Measurements from ENCODE around the gene AKT3.
"Not testable (repeated sequence)": the region's sequence is repeated elsewhere in the genome, so short reads cannot be mapped to it uniquely, and the experiment has no call there.

The AKT3 gene

DNA sequence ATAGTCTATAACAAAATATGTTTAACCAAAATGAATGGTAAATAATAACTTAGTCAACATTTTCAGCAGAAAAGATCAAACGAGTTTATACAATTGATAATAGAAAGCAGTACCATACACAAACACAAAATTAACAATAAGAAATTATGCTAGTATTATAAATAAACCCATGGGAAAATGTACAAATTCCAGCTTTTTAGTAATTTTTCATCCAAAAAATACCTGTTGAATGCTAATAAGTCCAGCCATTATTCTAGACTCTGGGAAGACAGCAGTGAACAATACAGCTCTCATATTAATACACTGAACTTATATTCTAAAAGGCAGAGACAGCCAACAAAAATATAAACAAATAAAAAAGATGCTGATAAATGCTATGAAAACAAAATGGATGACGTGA lies 66.3 kb downstream of the AKT3 start:
- no peak for DNase-seq (ENCODE audit: low spot score)

DNA sequence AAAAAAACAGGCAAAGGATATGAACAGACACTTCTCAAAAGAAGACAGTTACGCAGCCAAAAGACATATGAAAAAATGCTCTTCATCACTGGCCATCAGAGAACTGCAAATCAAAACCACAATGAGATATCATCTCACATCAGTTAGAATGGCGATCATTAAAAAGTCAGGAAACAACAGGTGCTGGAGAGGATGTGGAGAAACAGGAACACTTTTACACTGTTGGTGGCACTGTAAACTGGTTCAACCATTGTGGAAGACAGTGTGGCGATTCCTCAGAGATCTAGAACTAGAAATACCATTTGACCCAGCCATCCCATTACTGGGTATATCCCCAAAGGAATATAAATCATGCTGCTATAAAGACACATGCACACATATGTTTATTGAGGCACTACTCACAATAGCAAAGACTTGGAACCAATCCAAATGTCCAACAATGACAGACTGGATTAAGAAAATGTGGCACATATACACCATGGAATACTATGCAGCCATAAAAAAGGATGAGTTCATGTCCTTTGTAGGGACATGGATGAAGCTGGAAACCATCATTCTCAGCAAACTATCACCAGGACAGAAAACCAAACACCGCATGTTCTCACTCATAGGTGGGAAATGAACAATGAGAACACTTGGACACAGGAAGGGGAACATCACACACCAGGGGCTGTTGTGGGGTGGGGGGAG lies 77.5 kb downstream of the AKT3 start:
- DNase-seq (ENCODE audit: low spot score): not testable (repeated sequence)

DNA sequence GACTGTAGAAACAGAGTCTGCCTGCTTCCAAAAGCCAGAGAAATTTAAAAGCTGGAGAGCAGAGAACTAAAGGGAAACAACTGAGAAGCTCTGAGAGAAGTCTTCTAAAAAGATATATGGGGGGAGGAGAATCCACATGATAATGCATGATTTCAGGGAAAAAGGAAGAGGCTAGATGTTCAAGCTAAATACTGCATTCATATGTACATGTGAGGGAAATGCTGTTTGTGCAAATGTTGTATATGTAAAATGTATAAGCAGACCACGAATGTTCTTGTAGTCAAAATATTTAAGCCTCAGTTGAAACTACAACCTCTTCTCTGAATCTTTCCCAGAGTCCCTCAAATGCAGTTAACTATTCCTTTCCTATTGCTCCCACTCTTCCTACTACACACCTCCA lies 79.2 kb downstream of the AKT3 start:
- DNase-seq (ENCODE audit: low spot score): no peak

DNA sequence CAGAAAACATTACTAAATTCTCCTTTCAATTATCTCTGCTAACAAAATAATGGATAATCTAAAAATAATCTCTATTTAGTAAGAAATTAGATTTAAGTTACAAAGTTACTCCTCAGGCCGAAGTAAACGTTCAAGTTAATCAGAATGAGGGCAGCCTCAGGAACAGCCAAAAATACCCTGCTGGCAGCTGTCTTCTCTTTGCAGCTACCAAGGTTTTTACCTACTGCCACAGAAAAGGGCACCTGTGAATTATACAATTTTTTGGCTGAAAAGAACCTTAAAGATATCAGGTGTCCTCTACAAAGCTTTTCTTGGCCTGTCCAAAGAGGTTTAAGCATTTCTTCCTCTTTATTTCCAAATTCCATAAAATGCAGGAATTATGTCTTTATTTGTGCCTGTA lies 84.4 kb downstream of the AKT3 start:
- DNase-seq (ENCODE audit: low spot score): no peak

DNA sequence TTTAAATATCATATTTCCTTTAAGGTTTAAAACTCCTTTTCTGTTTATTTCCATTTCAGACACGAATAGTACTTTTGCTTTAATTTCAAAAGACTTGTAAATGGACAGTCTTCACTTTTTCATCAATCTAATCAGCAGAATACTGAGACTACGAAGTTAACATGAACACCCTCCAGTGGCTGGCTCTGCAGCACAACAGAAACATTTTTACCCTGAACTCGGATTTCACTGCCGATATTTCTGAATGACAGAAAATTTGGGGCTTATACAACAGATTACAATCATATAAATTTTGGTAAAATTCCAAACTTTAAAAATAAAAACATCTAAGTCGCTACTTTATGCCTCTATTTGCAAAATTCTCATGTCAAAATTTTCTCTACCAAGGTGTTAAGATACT lies 86.2 kb downstream of the AKT3 start:
- DNase-seq (ENCODE audit: low spot score): no peak

DNA sequence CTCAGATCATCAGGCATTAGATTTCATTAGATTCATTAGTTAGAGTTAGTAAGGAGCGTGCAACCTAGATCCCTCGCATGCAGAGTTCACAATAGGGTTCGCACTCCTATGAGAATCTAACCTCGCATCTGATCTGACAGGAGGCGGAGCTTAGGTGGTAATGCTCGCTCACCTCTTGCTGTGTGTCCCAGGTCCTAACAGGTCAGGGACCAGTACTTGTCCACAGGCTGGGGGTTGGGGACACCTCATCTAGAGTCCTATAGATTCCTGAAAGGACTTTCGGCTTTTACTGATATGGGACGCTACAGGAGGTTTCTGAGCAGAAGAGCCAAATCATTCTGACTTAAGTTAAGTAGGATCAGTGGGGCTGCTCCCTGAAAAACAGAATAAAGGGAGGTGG lies 91.4 kb downstream of the AKT3 start:
- no peak for DNase-seq (ENCODE audit: low spot score)

DNA sequence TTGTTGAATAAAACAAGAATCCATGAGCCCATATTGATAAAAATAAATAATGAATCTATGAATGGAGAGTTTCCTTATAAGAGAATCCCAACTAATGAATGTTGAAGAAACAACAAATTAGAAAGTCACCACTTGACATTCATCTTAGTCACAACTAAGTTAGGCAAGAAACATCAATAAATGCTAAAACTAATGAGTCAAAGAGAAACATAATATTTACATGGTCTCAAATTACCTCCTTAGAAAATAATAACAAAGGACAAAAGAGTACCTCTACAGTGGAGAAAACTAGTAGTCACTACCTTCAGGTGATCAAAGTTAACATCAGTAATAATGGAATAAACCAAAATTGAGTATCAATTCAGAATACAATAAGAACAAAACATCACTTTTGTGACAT lies 93.5 kb downstream of the AKT3 start:
- no peak for DNase-seq (ENCODE audit: low spot score)

DNA sequence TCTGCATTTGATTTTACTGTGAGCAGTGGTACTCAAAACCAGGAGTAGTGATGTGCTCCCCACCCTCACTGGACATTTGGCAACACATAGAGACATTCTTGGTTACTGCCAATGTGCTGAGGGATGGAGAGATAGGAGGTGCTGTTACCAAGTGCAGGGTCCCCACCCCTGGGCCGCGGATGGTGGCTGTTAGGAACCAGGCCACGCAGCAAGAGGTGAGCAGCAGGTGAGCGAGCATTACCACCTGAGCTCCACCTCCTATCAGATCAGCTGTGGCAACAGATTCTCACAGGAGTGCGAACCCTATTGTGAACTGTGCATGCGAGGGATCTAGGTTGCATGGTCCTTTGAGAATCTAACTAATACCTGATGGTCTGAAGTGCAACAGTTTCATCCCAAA lies 95.7 kb downstream of the AKT3 start:
- DNase-seq (ENCODE audit: low spot score): no peak

DNA sequence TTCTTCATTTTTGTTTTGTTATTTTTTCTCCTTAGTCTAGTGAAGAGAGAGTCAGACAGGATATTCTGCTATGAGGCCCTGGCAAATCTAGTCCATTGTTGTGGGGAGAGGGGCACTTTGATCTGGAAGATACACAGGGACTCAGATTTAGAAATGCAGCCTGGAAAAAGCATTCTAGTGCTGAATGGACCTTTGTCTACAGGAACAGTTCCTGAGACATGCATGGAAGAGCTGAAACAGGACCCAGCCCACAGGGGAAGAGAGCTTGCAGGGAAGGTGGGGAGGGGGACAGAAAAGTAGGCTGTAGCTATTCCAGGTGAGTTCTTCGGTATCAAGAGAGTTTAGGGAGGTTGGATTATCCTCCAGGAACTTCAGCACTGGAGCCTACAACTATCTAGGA lies 98.5 kb downstream of the AKT3 start:
- no peak for DNase-seq (ENCODE audit: low spot score)

DNA sequence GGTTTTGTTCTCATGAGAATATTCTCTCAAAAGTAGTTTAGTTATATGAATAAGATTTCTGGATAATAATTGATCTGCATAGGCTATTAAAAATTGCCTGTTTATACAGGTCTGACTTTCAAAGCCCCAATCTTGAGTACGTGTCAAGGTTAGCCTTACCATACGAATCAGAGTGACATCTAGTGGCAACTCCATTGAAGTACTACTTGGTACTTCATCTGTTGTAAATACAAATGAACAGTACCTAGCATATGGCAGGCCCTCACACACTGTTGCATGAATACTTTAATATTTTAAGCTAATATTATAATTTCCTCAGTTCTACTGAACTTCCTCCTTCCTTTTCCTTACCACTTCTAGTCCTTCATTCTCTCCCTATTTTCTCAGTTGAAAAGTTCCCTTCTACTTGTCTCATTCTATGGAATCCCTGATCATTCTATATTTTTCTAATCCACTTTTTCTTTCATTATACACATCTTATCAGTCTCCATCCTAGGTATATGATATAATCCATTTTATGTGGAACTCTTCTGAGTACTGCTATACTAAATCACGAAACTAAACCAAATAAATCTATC lies 101.2 kb downstream of the AKT3 start:
- DNase-seq (ENCODE audit: low spot score): peak; percentile 84

DNA sequence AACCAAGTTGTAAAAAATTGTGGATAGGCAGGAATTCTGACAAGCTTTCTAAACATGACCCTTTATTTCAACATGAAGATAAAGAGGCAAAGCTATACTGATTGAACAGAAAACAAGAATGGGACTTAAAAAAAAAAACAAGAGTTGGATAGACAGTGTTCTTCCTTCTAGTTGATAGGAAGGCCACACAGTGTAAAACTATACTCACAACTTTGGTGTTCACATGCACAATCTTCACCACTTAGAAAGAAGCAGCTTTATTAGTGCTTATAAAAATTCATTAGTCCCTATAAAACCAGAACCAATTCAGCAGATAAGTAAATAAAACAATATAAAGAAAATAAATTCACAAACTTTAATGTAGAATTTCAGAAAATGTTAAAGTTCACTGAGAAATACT lies 101.8 kb downstream of the AKT3 start:
- no peak for DNase-seq (ENCODE audit: low spot score)

DNA sequence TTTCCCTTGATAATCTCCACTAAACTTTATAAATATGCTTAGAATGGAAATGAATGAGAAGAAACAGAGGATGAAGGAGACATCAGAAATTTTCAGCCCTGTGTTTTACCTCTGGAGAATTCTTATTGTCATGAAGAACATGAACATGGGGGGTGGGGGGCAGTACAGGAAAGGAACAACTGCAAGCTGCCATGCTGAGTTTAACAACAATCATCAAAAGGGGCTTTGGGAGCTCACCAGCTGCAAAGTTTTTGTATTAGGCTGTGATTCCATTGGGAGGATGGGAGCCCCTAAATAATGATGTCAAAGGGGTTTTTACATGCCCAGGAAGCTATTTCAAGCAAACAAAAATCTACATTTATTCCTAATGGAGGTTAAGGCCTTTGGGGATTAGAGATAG lies 103.3 kb downstream of the AKT3 start:
- DNase-seq (ENCODE audit: low spot score): no peak

DNA sequence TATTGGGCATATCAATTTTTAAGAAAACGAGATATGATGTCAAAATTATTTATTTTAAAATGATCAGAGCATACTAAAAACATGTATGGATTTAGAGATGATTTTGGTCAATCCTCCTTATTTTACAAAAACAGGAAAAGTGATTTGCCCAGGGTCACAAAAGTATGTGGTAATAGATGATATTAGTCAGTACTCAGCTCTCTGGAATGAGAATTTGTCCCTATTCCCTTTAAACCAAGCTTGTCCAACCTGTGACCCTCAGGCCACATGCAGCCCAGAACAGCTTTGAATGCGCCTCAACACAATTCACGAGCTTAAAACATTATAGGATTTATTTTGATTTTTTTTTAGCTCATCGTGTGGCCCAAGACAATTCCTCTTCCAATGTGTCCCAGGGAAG lies 104.7 kb downstream of the AKT3 start:
- no peak for DNase-seq (ENCODE audit: low spot score)

DNA sequence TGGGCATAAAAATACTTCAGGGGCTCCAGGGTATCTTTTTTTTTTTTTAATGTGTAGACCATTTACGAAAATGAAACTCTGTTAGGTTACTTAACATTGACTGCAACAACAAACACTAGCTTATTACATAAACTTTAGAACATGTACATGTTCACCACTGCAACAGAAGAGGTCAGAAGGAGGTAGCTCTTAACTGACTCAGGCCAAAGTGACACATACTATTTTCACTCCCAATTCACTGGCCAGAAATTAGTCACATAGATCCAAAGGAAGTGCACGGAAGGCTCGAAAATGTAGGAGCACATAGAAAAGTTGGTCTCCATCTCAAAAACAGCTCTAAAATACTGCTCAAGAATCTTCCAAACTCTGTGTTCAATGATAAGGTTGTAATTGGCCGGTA lies 107.2 kb downstream of the AKT3 start:
- no peak for DNase-seq (ENCODE audit: low spot score)

DNA sequence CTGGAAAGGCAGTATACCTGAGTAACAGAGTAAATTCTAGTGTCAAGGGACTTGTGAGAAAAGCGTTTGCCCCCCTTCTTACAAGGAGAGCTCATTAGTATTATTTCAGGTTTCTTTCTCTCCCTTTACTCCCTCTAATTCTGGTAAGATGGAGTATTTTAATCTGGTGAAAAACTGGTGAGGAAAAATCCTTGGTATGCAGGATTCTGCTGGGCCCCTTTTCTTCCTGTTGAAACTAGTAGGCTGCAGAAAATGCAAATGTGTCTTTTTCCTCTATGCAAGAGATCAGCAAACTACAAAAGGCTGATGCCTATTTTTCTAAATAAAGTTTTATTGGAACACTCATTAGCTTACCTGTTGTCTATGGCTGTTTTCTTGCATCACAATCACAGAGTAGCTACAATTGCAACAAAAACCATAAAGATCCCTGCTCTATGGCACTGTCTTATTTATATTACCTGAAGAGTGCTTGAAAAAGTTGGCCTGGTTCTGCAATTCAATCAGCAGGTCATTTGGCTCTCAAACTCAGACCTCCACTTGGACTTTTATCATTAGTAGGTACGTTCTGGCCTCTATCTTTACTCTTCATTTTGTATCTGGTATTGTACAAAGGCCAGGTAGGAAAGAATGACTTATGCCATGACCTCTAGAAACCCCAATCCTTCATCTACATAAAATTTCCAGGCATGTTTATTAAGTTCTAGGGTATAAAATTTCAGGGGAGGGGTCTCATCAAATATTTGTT lies 109.6 kb downstream of the AKT3 start:
- DNase-seq (ENCODE audit: low spot score): no peak

DNA sequence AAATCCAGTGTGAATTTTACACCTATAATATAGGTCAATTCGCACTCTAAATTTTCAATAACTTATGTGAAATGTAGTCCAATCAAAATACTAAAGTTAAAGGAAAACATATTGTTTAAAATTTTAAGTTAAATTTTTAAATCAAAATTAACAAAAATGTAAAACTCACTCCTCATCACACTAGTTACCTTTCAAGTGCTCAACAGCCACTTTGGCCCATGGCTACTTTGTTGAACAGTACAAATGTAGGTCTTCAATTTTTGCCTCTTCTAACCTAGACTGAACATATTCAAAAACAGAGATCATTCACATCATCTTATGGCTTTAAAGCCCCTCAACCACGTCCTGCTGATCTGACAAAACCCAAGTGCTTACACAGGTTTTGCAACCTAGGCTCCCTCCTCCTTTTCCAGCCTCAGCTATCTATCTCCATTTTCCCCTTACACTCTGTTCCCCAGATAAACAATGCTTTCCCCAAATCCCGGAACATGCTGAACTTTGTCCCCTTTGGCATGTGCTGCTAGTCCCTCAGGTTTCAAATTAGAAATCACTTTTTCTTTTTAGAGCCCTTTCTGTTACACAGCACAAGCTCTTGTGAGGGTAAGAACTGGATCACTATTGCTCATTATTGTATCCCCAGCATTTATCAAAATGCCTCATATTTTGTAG lies 110.6 kb downstream of the AKT3 start:
- no peak for DNase-seq (ENCODE audit: low spot score)

DNA sequence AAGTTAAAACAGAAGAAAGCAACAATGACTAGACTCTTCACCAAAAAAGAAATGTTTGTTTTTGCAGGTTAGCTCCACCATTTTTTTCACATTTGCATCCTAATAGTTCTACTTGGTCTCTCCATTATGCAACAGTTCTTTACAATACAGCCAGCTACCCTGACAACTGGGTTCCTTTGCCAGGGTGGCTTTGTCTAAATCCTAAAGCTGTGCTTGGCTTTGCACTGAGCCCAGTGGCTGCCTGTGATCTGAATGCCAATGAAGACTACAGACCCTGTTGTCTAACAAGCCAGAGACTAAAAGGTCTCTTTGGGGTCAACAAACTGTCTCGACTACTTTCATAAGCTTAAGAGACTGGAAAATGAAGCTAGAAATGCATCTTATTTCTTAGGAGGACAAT lies 112.0 kb downstream of the AKT3 start:
- DNase-seq (ENCODE audit: low spot score): peak; percentile 84

DNA sequence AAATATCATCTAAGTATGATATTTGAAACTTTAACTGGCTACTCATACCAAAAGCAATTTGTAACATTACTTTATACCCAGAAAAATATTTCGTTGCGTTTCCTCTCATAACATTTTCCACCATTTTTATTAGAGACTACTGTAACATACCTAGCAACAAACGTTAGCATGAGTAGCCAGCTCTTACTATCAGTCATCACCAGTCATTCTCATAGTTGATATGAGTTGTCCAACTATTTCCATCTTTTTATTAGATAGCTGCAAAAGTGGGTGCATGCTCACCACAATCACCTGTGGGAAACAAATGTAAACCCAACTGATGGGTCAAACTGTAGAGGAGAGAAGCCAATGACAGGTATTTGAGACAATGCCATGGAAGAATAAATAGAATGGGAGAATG lies 114.6 kb downstream of the AKT3 start:
- no peak for DNase-seq (ENCODE audit: low spot score)

DNA sequence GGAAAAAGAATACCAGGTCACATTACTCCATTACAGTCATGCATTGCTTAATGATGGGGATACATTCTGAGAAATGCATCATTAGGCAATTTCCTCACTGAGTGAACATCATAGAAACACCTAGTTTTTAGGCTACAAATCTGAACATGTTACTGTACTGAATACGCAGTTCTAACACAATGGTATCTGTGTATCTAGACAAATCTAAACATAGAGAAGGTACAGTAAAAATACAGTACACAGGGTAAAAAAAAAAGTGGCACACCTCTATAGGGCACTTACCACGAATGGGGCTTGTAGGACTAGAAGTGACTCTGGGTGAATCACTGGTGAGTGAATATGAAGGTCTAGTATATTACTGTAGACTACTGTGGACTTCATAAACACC lies 115.7 kb downstream of the AKT3 start:
- no peak for DNase-seq (ENCODE audit: low spot score)

DNA sequence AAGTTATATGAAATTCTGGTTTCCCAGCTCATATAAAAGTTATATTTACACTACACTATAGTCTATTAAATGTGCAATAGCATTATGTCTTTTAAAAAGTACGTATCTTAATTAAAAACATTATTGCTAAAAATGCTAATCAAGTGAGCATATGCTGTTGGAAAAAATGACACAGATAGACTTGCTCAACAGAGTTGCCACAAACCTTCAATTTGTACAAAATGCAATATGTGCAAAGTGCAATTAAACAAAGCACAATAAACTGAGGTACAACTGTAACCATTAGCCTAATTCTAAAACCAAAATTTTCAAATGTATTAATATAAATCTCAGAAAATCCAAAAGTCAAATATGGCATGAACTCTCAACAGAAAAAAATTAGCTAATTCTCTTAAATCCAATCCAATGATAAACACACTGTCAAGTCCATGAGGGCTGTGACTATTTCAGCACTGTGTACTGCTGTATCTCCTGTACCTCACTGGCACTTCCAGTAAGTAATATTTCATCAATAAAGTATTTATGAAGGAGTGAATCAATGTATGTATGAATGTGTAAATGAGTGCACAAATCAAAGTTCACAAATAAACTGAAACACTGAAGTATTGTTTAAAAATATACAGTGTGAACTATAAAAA lies 116.3 kb downstream of the AKT3 start:
- DNase-seq (ENCODE audit: low spot score): no peak

DNA sequence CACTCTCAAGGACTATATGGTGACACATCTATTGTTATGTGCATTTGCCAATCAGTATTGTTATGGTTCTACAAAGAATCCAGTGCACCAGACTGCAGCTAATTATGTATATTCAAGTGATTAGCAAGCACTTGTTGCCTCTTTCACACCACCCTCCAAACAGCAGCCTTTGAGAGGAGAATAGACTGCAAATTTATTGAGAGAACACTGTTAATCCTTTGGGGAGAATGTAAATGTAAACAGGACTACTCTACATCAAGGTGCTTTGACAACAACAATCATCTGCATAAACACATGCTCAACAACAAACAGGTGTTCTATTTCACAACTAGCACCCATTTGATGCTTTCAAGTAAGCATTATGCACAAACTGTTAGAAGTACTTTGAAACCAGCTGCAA lies 117.4 kb downstream of the AKT3 start:
- no peak for DNase-seq (ENCODE audit: low spot score)

DNA sequence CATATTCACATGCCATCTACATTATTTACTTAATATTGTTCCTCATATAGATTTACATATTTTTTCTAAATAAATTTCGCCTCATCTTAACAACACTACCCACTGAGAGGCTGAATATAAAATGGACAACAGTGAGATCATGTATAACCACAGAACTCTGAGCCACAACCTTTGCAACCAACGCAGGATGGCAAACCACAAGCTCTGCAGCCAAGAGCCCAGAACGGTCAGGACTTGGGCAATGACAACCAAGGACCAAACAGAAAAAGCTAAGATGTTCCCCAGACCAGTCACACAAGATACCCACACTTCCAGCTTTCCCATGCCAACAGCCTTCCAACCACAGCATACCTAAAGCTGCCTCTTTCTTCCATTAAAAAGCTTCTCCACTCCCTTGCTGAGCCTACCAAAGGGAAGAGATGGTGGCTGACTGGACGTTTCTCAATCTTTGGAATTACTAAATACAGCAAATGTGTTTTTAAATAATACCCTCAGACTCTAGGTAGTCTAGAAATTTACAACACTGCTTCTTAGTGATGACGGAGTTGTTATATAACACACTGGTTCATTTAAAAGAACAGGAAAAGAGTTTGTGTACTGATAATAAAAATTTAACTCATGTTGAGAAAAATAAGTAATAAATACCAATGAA lies 117.9 kb downstream of the AKT3 start:
- DNase-seq (ENCODE audit: low spot score): no peak

Data from globus pallidus (tissue), 1 donor.